IMR-90 (cell line): ENCODE results near the gene FCRL6. TPM values are rescaled to one million over a fixed set of nuclear protein-coding genes. Genes with fewer than 3 reads are reported as not detected.

Experiments used
- ATAC-seq: fragments of 200-7000 bp; cut with Tn5 transposase; 2 replicates; pipeline ENCODE4 v1.9.1; 2020; ENCODE audit warnings: low read depth, mild to moderate bottlenecking, moderate library complexity
- BruUV-seq: library from RNA; stranded (reverse); fragments of 400-500 nt; replicated peaks from 2 replicates; lab custom pipeline; 2021; lab: Mats Ljungman, UMichigan
- CTCF ChIA-PET: fragments of 300-600 bp; formaldehyde crosslinking; extraction: SDS; loops from one replicate; lab custom pipeline; 2021; ENCODE audit warnings: antibody characterized with exemption; lab: Yijun Ruan, JAX
- POLR2A ChIA-PET: fragments of 300-600 bp; sonication (Branson Sonifier 250); formaldehyde crosslinking; loops from one replicate; lab custom pipeline; 2022; ENCODE audit warnings: antibody characterized with exemption; ENCODE audit not compliant: unreplicated experiment; lab: Charles Lee
- DNase-seq: peaks from one replicate; pipeline ENCODE4 v3.0.0; 2013
- H2AFZ ChIP-seq: replicated peaks from 2 replicates; pipeline ENCODE3; 2013; ENCODE audit warnings: low read length, mild to moderate bottlenecking; ENCODE audit not compliant: poor library complexity
- H2AK5ac ChIP-seq: 2 replicates; pipeline ENCODE4 v1.6.1; 2013; ENCODE audit warnings: low read depth, low read length, inconsistent platforms
- H2AK9ac ChIP-seq: replicated peaks from 2 replicates; pipeline ENCODE3; 2013; ENCODE audit warnings: mild to moderate bottlenecking, low read depth, low read length, moderate library complexity; ENCODE audit not compliant: poor library complexity
- H2BK120ac ChIP-seq: 2 replicates; pipeline ENCODE4 v1.6.1; 2013; ENCODE audit warnings: low read depth, low read length, inconsistent platforms
- H2BK15ac ChIP-seq: 3 replicates; pipeline ENCODE4 v1.6.1; 2013; ENCODE audit warnings: low read depth, low read length, inconsistent platforms
- H2BK20ac ChIP-seq: 2 replicates; pipeline ENCODE4 v1.6.1; 2013; ENCODE audit warnings: low read depth, mild to moderate bottlenecking, inconsistent platforms, low read length, moderate library complexity
- H2BK5ac ChIP-seq: 2 replicates; pipeline ENCODE4 v1.6.1; 2013; ENCODE audit warnings: mild to moderate bottlenecking, low read depth, low read length, inconsistent platforms; ENCODE audit not compliant: poor library complexity, severe bottlenecking
- H3K14ac ChIP-seq: replicated peaks from 2 replicates; pipeline ENCODE4 v1.6.1; 2013; ENCODE audit warnings: low read depth, low read length, inconsistent platforms
- H3K18ac ChIP-seq: 2 replicates; pipeline ENCODE4 v1.6.1; 2013; ENCODE audit warnings: low read depth, low read length, control low read depth
- H3K23ac ChIP-seq: 2 replicates; pipeline ENCODE4 v1.6.1; 2013; ENCODE audit warnings: low read depth, low read length, inconsistent platforms
- H3K27ac ChIP-seq: 2 replicates; pipeline ENCODE4 v1.5.1; 2013; ENCODE audit warnings: mild to moderate bottlenecking, control low read depth, low read length; ENCODE audit not compliant: insufficient read depth
- H3K27me3 ChIP-seq: 2 replicates; pipeline ENCODE4 v1.6.1; 2013; ENCODE audit warnings: low read length; ENCODE audit not compliant: control insufficient read depth, insufficient read depth
- H3K36me3 ChIP-seq: 2 replicates; pipeline ENCODE4 v1.6.1; 2013; ENCODE audit warnings: low read length, mixed read lengths; ENCODE audit not compliant: control insufficient read depth, insufficient read depth
- H3K4ac ChIP-seq: 2 replicates; pipeline ENCODE4 v1.6.1; 2013; ENCODE audit warnings: low read depth, low read length, inconsistent platforms
- H3K4me1 ChIP-seq: 2 replicates; pipeline ENCODE4 v1.6.1; 2013; ENCODE audit warnings: low read length, mixed read lengths; ENCODE audit not compliant: control insufficient read depth, insufficient read depth
- H3K4me2 ChIP-seq: 2 replicates; pipeline ENCODE4 v1.6.1; 2013; ENCODE audit warnings: low read depth, mild to moderate bottlenecking, control low read depth, low read length, moderate library complexity
- H3K4me3 ChIP-seq: 2 replicates; pipeline ENCODE4 v1.5.1; 2013; ENCODE audit warnings: low read depth, mild to moderate bottlenecking, control low read depth, low read length, moderate library complexity; ENCODE audit not compliant: insufficient read depth
- H3K56ac ChIP-seq: 2 replicates; pipeline ENCODE4 v1.6.1; 2013; ENCODE audit warnings: low read length, inconsistent platforms; ENCODE audit not compliant: insufficient read depth; ENCODE audit errors: extremely low read depth
- H3K79me1 ChIP-seq, 2 experiments: 2 replicates each; pipeline ENCODE4 v1.6.1; 2013; ENCODE audit warnings: low read length in 2 of 2, inconsistent platforms in 1 of 2, low read depth in 1 of 2
- H3K9ac ChIP-seq: 2 replicates; pipeline ENCODE4 v1.6.1; 2013; ENCODE audit warnings: low read depth, low read length, control low read depth
- H3K9me1 ChIP-seq: 2 replicates; pipeline ENCODE4 v1.6.1; 2013; ENCODE audit warnings: low read length, inconsistent platforms; ENCODE audit not compliant: insufficient read depth
- H3K9me3 ChIP-seq: 2 replicates; pipeline ENCODE4 v1.6.1; 2013; ENCODE audit warnings: low read length; ENCODE audit not compliant: control insufficient read depth, insufficient read depth
- H4K20me1 ChIP-seq: 2 replicates; pipeline ENCODE4 v1.6.1; 2013; ENCODE audit warnings: low read length, inconsistent platforms; ENCODE audit not compliant: insufficient read depth
- H4K5ac ChIP-seq: 2 replicates; pipeline ENCODE4 v1.6.1; 2013; ENCODE audit warnings: mild to moderate bottlenecking, low read depth, low read length, control low read depth
- H4K8ac ChIP-seq, 2 experiments: 2 replicates each; pipeline ENCODE4 v1.6.1; 2013; ENCODE audit warnings: low read depth in 2 of 2, low read length in 2 of 2, control low read depth in 1 of 2, inconsistent platforms in 1 of 2
- H4K91ac ChIP-seq: 2 replicates; pipeline ENCODE4 v1.6.1; 2013; ENCODE audit warnings: low read depth, low read length, inconsistent platforms; ENCODE audit not compliant: insufficient read depth
- FOS ChIP-seq: fragments of 150-350 bp; IDR thresholded peaks from 2 replicates; pipeline ENCODE4 v1.6.1; 2016; ENCODE audit warnings: low read depth, low read length
- MAFK ChIP-seq: IDR thresholded peaks from 2 replicates; pipeline ENCODE4 v1.6.1; 2012; ENCODE audit warnings: low read depth, low read length, improper control_type of control experiment
- RAD21 ChIP-seq: IDR thresholded peaks from 2 replicates; pipeline ENCODE4 v1.6.1; 2012; ENCODE audit warnings: low read length, improper control_type of control experiment
- WGBS, 2 experiments: methylation state at CpG; one replicate each; pipeline versions ENCODE4 v1.1.5 to v1.1.7; 2013; ENCODE audit warnings: missing lambda C conversion rate in 2 of 2; ENCODE audit not compliant: insufficient read length in 1 of 2; ENCODE audit errors: extremely low coverage in 2 of 2; 5-methylcytosine and 5-hydroxymethylcytosine counted together
- dilution Hi-C: fragments of 300-500 bp; cut with HindIII; formaldehyde crosslinking; loops from one replicate; pipeline ENCODE4 v1.14.3; 2018; ENCODE audit warnings: low sequenced_read_pairs; ENCODE audit not compliant: unreplicated experiment
- in situ Hi-C: fragments of 300-500 bp; cut with MboI; formaldehyde crosslinking; loops from 3 replicates; pipeline ENCODE4 v1.14.3; 2019; ENCODE audit warnings: low sequenced_read_pairs, inconsistent platforms, mixed read lengths
- intact Hi-C: fragments of 100-400 bp; cut with micrococcal nuclease; formaldehyde crosslinking; loops from 2 replicates; pipeline ENCODE4 v1.10.0; 2022
- polyA plus RNA-seq, 3 experiments: library from polyadenylated mRNA; depleted of rRNA; stranded (reverse); fragments of >200 nt; gene quantifications; 2 replicates each; pipeline ENCODE4 v1.2.3, GENCODE V29; 2012; ENCODE audit warnings: low replicate concordance in 1 of 3
- total RNA-seq: library from RNA; depleted of rRNA; stranded (reverse); fragments of >200 nt; gene quantifications from 2 replicates; pipeline ENCODE4 v1.2.3, GENCODE V29; 2012
- TF ChIP-seq, protein P1 (sequence below): fragments of 150-350 bp; IDR thresholded peaks from 2 replicates; pipeline ENCODE4 v1.6.1; 2016; ENCODE audit warnings: low read depth, mild to moderate bottlenecking, low read length, moderate library complexity, borderline replicate concordance

FCRL6 gene
- total and polyA plus RNA-seq, 2 of the 4 experiments (the other 2 are of a cell fraction): not detected

DNA sequence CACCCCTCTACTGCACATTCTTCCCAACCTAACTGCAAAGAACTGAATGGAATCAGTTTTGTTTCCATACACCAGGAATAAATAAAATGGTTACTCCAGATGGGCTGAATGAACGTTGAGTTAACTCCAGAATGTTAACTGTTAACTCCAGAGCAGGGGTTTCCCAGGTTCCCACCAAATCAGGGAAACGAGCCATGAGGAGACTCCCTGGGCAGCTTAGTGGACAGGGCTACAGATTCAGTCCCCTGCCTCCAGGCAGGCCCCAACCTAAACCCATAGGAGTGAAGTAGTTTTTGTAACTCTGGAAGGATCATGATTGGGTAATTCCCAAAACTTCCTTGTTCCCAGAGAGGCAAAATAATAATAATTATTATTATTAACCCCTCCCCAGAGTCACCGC lies 46.2 kb downstream of the FCRL6 start:
- Histone ChIP-seq H2AFZ (no peak overlapping the region), H3K9ac (no peak overlapping the region), H4K8ac (no peak overlapping the region), H3K14ac (no peak overlapping the region), H2BK15ac (no peak overlapping the region; the same call in 2 of the 3 replicates), H3K9me1 (peaks cover 9% of the 10 kb centered on the region), H4K20me1 (no peaks in the 10 kb centered on the region), H2AK5ac (0 out of 2 replicates have a peak overlapping the region, but pooled peaks have one; percentile 60), H3K79me1 (peaks cover 0 to 6% of the 10 kb centered on the region in 2 experiments; a peak in 1 of 4 replicates), H4K91ac (no peak overlapping the region), H3K4me1 (peaks cover 2% of the 10 kb centered on the region; the same call in 1 of the 2 replicates), H2BK20ac (0 out of 2 replicates have a peak overlapping the region, but pooled peaks have one; percentile 22), H3K18ac (no peak overlapping the region), H4K5ac (no peak overlapping the region), H2BK5ac (no peak overlapping the region), H3K4ac (no peak overlapping the region), H3K4me2 (no peak overlapping the region), H2BK120ac (peak overlapping the region; percentile 26; the same call in 1 of the 2 replicates), H2AK9ac (no peak overlapping the region), H3K36me3 (no peaks in the 10 kb centered on the region), H3K4me3 (no peak overlapping the region), H3K27ac (no peak overlapping the region), H3K27me3 (no peaks in the 10 kb centered on the region; the same call in 1 of the 2 replicates), H3K56ac (no peak overlapping the region), H3K23ac (no peak overlapping the region), H3K9me3 (no peaks in the 10 kb centered on the region)
- dilution Hi-C loops (no loop called here), in situ Hi-C loops (no loop called here), intact Hi-C loops (no loop called here)
- no TSS peak for BruUV-seq
- TF ChIP-seq FOS (no peak), MAFK (no peak), RAD21 (no peak)
- TF ChIP-seq, protein P1, sequence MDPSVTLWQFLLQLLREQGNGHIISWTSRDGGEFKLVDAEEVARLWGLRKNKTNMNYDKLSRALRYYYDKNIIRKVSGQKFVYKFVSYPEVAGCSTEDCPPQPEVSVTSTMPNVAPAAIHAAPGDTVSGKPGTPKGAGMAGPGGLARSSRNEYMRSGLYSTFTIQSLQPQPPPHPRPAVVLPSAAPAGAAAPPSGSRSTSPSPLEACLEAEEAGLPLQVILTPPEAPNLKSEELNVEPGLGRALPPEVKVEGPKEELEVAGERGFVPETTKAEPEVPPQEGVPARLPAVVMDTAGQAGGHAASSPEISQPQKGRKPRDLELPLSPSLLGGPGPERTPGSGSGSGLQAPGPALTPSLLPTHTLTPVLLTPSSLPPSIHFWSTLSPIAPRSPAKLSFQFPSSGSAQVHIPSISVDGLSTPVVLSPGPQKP: no peak
- ChIA-PET CTCF (no interaction called here), POLR2A (no interaction called here)
- WGBS, 2 experiments: no CpG with 5 or more reads among the region's 3 CpGs
- no peak for ATAC-seq
- DNase-seq: no peak
